RWPE2 (cell line): ENCODE data around the gene TEX36.

Experiments
- ATAC-seq: fragments of 200-7000 bp; cut with Tn5 transposase; 3 replicates; pipeline ENCODE4 v1.9.1; 2021; ENCODE audit warnings: low read depth
- DNase-seq: peaks from one replicate; pipeline ENCODE4 v3.0.0-alpha.2; 2020; ENCODE audit warnings: low spot score
- H3K27ac ChIP-seq: fragments of 450-650 bp; 2 replicates; pipeline ENCODE4 v1.5.1; 2017; ENCODE audit warnings: mild to moderate bottlenecking; ENCODE audit not compliant: poor library complexity, severe bottlenecking
- H3K27me3 ChIP-seq: fragments of 250-450 bp; sonication (Bioruptor Pico); 2 replicates; pipeline ENCODE4 v1.5.1; 2021; ENCODE audit warnings: mild to moderate bottlenecking, moderate library complexity; ENCODE audit not compliant: insufficient read depth, poor library complexity, severe bottlenecking
- H3K36me3 ChIP-seq: fragments of 250-450 bp; sonication (Bioruptor Pico); 2 replicates; pipeline ENCODE4 v1.5.1; 2020; ENCODE audit warnings: low read depth, mild to moderate bottlenecking, moderate library complexity
- H3K4me1 ChIP-seq: fragments of 250-450 bp; sonication (Bioruptor Pico); 2 replicates; pipeline ENCODE4 v1.5.1; 2021; ENCODE audit warnings: mild to moderate bottlenecking, moderate library complexity; ENCODE audit not compliant: insufficient read depth, poor library complexity, severe bottlenecking
- H3K4me3 ChIP-seq: fragments of 250-450 bp; sonication (Bioruptor Pico); 2 replicates; pipeline ENCODE4 v1.5.1; 2021; ENCODE audit warnings: mild to moderate bottlenecking, moderate library complexity; ENCODE audit not compliant: severe bottlenecking
- H3K9me3 ChIP-seq: fragments of 250-450 bp; sonication (Bioruptor Pico); 2 replicates; pipeline ENCODE4 v1.5.1; 2021; ENCODE audit warnings: mild to moderate bottlenecking, moderate library complexity; ENCODE audit not compliant: severe bottlenecking
- CTCF ChIP-seq: fragments of 450-650 bp; IDR thresholded peaks from one replicate; pipeline ENCODE4 v1.5.1; 2017; ENCODE audit warnings: mild to moderate bottlenecking, moderate library complexity; ENCODE audit not compliant: poor library complexity, severe bottlenecking

Gene TEX36

GRCh38 chr10:125628104-125629049 is 54.6 kb downstream of the TEX36 start:
- H3K27me3 ChIP-seq = peaks cover 4% of the 10 kb centered on the region
- TF ChIP-seq CTCF = no peak
- no peaks in the 10 kb centered on the region for H3K9me3 ChIP-seq

GRCh38 chr10:125627646-125628045 is 55.3 kb downstream of the TEX36 start:
- Histone ChIP-seq H3K9me3 (no peaks in the 10 kb centered on the region), H3K4me1 (no peaks in the 10 kb centered on the region), H3K4me3 (no peak overlapping the region), H3K27ac (no peak overlapping the region), H3K36me3 (no peaks in the 10 kb centered on the region), H3K27me3 (peaks cover 4% of the 10 kb centered on the region)
- ATAC-seq (no peak), DNase-seq (no peak)
- no peak for TF ChIP-seq CTCF

More at GRCh38 chr10:125628104-125629049, 54.6 kb downstream of the TEX36 start:
- ATAC-seq (no peak), DNase-seq (no peak)
- H3K4me1 ChIP-seq = no peaks in the 10 kb centered on the region
- H3K4me3 ChIP-seq = no peak overlapping the region
- no peaks in the 10 kb centered on the region for H3K36me3 ChIP-seq
- no peak overlapping the region for H3K27ac ChIP-seq

GRCh38 chr10:125626671-125627070 is 56.3 kb downstream of the TEX36 start:
- Histone ChIP-seq H3K4me3 (no peak overlapping the region), H3K4me1 (no peaks in the 10 kb centered on the region), H3K36me3 (no peaks in the 10 kb centered on the region), H3K9me3 (no peaks in the 10 kb centered on the region), H3K27ac (no peak overlapping the region), H3K27me3 (peaks cover 4% of the 10 kb centered on the region)
- no peak for TF ChIP-seq CTCF
- ATAC-seq = no peak
- no peak for DNase-seq

- H3K36me3 ChIP-seq = no peaks in the 10 kb centered on the region
- no peaks in the 10 kb centered on the region for H3K9me3 ChIP-seq
- no peak for DNase-seq
- no peak overlapping the region for H3K27ac ChIP-seq
- no peaks in the 10 kb centered on the region for H3K4me1 ChIP-seq
- TF ChIP-seq CTCF = no peak
- no peak overlapping the region for H3K4me3 ChIP-seq
- H3K27me3 ChIP-seq = peaks cover 4% of the 10 kb centered on the region
- ATAC-seq = no peak
Observed at GRCh38 chr10:125625586-125625985, 57.4 kb downstream of the TEX36 start.

- Histone ChIP-seq H3K9me3 (no peaks in the 10 kb centered on the region), H3K4me1 (no peaks in the 10 kb centered on the region), H3K4me3 (no peak overlapping the region), H3K27me3 (peaks cover 4% of the 10 kb centered on the region), H3K27ac (no peak overlapping the region), H3K36me3 (no peaks in the 10 kb centered on the region)
- ATAC-seq (no peak), DNase-seq (no peak)
- no peak for TF ChIP-seq CTCF
Observed at GRCh38 chr10:125624800-125625199, 58.2 kb downstream of the TEX36 start.
